Gastrocnemius medialis (tissue), 4 donors: ENCODE data around the gene TMEM59L.
A peak's percentile ranks its signal among the peaks of the same experiment; 100 is the strongest.

Source experiments
- CTCF ChIP-seq, 5 experiments: fragments of 450-650 bp in 3 of 5; fragments of 200-600 bp in 2 of 5; sonication (generic) in 2 of 5; IDR thresholded peaks in 4 of 5; conservative IDR thresholded peaks in 1 of 5; 1 replicate in 4 of 5; 2 replicates in 1 of 5; pipeline ENCODE4 v1.5.1; 2016 to 2019; ENCODE audit warnings: antibody characterized with exemption in 5 of 5, mild to moderate bottlenecking in 3 of 5, moderate library complexity in 3 of 5
- POLR2A ChIP-seq, 2 donors: fragments of 450-650 bp; IDR thresholded peaks; one replicate each; pipeline ENCODE4 v1.6.1; 2017; ENCODE audit warnings: antibody characterized with exemption in 2 of 2, mild to moderate bottlenecking in 2 of 2, moderate library complexity in 2 of 2

DNA sequence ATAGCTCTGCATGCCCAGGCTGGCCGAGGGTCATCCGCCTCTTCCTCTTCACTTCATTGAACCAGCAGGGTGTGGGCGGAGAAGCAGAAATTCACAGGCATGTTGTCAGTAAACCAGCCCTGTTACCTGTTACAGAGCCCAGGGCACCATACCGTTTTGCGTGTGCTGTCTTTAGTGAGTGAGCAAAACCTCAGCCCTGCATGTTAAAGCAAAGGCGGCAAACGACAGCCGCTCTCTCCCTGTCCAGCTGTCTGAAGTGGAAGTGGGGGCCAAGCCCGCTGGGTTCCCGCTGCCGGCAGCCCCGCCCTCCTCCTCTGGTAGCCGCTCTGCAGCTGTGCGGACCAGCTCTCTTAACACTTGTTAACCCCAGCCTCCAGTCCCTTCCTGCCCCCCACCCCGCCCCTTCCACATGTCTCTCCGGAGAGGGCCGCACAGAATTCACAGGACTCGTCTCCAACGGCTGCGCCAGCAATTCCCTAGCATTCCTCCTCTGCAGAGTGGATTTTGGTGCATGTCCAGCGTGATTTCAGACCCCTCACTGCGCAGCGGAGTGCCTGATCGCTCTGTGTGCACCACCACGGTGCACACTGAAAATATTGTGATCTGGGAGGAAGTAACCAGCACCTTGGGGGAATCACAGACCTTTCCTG, 36.8 kb downstream of the TMEM59L start:
- TF ChIP-seq CTCF (IDR thresholded peaks at IDR 0.05 in 4 of 5, conservative IDR thresholded peaks at IDR 0.05 in 1 of 5) (no peak), POLR2A (IDR thresholded peaks at IDR 0.05) (peak in 1 of 2 donors; percentile 4)
